Dermis blood vessel endothelial cell (primary cell): ENCODE measurements around the gene BPIFB3. TPM values are rescaled to one million over a fixed set of nuclear protein-coding genes. Genes with fewer than 3 reads are reported as not detected.
"Not testable (repeated sequence)": the region's sequence is repeated elsewhere in the genome, so short reads cannot be mapped to it uniquely, and the experiment has no call there.

Experiments
- DNase-seq: peaks from one replicate; pipeline ENCODE4 v3.0.0; 2010
- total RNA-seq: library from RNA; depleted of rRNA; stranded (reverse); fragments of >200 nt; gene quantifications from 2 replicates; pipeline ENCODE4 v1.2.3, GENCODE V29; 2014

Gene BPIFB3
- total RNA-seq, 1 donor from 2014 or later, result not detected

DNA sequence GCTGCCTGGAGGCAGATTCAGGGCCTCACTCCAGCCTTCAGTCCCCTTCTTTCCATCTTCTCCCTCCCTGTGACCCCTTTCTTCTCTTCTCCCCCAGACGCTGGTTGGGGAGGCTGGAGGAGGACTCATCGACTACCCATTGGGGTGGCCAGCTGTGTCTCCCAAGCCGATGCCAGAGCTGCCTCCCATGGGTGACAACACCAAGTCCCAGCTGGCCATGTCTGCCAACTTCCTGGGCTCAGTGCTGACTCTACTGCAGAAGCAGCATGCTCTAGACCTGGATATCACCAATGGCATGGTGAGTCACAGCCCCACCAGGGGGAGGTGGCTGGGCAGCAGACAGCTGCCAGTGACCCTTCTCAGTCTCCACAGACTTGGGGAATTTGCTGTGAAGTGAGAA is 38.7 kb downstream of the BPIFB3 start:
- DNase-seq, result no peak

DNA sequence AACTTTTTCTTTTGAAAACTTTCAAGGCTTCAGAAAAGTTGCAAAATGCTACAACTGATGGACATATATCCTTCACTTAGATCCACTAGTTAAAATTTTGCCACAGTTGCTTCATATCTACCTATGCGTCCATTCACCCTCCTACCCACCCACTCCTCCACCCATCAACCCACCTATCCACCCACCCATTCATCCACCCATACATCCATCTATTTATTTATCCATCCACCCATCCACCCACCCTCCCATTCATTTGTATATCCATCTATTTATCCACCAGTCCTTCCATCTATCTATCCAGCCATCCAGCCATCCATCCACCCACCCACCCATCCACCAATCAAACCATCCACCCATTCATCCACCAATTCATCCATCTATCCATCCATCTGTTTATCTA is 39.4 kb downstream of the BPIFB3 start:
- DNase-seq, result no peak

DNA sequence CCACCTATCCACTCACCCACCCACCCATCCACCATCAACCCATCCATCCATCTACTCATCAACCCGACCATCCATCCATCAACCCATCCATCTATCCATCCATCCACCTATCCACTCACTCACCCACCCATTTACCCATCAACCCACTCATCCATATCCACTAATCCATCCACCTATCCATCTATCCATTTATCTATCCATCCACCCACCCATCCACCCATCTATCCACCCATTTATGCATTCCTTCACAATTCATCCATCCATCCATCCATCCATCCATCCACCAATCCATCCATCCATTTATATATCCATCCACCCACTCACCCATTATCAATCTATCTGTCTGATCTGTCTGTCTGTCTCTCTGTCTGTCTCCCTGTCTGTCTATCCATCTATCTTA is 39.9 kb downstream of the BPIFB3 start:
- DNase-seq, result no peak

DNA sequence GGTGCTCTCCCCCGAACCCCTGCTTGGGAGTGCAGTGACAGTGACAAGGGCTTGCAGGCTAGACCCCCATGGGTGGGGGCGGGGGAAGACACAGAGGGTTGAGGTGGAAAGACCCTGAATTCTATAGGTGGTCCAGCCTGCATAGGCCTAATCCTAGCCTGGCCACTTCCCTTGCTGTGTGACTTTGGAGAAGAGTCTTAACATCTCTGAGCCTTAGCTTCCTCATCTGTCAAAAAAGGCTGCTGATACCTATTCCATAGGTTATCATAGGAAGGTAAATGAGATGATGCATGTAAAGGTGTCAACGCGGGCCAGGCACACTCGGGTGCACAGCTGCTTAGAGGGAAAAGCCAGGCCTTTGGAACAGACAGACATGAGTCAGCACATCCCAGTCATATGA is 41.5 kb downstream of the BPIFB3 start:
- no peak for DNase-seq

DNA sequence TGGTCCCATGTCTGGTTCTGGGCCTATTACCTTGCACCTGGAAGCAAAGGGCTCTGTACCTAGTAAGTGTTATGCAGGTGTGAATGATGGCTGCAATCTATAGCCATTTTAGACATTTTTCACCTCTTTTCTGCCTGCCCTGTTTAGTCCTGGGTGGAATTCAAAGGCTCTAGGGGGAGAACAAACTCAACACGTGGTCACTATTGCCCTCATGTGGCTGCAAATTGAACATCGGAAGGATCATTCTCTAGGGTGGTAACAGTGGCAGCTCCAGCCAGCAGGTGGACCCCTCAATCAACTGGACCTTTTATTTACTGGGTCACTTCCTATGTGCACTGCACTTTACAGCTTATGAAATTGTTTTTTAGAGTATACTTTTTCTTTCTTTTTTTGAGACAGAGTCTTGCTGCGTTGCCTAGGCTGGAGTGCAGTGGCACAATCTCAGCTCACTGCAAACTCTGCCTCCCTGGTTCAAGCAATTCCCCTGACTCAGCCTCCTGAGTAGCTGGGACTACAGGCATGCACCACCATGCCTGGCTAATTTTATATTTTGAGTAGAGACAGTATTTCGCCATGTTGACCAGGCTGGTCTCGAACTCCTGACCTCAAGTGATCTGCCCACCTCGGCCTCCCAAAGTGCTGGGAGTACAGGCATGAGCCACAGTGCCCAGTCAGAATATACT is 42.3 kb downstream of the BPIFB3 start:
- DNase-seq, result peak; percentile 75

DNA sequence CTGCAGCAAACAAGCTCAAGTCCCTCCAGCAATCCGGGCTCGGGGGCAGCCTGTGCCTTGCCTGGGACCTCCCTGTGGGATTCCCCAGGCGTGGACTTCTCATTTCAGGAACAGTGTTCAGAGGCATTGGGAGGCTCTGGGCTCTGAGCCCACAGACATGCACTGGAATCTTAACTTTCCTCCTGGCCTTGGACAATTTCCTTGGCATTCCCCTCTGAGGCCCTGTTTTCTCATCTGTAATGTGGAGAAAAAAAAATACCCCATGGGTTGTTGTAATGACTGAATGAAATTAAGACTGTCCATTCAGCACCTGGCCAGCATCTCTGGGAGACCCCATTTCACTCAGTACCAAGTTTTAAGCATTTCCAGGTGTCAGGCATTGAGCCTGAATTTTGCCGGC is 43.3 kb downstream of the BPIFB3 start:
- DNase-seq, result no peak

DNA sequence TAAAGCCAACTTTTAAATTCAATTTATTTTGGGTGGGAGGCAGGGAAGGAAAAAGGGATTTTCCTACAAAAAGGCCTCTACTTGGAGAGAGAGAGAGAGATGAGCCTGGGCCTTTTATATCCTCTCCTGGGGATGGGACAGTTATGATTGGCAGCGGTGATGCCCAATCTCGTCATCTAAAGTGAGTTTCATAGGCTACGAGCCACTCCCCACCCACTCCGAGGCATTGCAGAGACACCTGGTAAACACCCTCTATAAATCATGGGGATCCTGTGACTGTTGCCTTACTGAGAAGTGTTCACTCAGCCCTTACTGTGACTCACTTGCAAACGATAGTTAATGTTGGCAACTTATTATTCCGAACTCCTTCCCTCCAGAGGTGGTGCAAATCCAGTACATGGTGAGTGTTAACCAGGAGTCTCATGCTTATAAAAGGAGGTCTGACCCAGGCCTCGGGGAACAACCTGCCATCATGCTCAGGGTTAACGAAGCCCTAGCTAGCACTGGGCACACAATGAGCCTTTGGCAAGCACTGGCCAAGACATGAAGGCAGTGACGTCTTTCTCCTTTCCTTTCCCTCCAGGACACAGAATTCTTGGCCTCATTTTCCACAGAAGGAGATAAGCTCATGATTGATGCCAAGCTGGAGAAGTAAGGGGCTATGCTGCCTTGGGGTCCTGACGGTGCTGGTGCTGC is 46.3 kb downstream of the BPIFB3 start:
- no peak for DNase-seq

DNA sequence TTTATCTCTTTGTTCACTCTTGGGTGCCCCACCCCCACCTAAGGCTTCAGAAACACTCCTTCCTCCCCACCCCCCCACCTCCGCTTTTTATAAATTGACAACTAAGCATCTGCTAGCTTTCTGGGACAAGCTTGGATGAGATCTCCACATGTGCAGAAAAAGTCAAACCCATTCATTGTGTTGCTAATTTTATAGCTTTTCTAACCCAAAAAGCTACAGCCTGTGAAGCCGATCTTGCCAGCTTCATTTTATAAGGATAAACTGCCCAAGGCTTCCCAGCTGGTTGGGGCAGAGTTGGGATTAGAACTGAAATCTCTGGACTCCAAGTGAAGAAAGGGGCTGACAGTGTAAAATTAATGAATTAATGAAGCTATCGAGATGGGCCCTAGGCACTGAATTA is 49.9 kb downstream of the BPIFB3 start:
- no peak for DNase-seq

DNA sequence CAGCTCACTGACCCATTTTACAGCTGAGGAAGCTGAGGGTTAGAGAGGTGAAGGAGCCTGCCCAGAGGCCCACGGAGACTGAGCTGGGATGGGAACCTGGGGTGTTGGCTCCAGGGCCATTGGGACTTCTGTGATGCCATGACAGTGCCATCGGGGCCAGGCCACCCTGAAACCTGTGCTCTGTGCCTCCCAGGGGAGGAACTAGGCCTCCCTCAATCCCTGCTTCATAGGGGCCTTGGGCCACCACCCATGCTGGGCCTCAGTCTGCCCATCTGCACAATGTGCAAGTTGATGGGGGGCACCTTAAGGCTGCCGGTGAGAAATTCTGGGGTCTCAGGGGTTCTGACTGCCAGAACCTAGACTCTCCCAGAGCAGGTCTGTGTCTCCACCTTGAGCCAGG is 50.6 kb downstream of the BPIFB3 start:
- no peak for DNase-seq

DNA sequence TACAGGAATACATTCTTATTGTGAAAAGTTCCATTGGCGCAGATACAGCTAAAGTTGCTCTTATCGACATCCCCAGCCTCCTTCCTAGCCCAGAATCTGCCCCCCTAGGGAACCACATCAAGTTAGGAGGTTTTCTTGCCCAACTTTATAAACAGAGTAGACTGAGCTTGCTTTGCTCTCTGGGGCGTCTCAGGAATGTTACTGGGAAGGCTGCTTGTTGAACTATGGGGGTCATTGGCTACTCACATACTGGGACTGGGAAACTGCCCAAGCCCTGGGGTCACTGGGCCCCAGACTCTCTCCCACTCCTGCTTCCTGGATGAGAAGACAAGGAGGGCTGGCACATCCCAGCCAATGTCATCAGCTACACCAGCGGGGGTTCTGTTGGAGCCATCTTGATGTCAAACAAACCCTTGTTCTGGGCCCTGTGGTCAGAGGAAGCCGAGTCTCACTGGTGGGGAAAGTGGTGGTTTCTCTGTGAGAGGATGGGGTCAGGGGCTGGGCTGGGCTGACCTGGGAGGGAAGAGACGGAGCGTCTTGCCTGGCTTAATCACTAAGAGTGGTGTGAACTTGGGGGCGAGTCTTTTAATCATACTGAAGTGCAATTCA is 51.7 kb downstream of the BPIFB3 start:
- DNase-seq, result peak; percentile 3

DNA sequence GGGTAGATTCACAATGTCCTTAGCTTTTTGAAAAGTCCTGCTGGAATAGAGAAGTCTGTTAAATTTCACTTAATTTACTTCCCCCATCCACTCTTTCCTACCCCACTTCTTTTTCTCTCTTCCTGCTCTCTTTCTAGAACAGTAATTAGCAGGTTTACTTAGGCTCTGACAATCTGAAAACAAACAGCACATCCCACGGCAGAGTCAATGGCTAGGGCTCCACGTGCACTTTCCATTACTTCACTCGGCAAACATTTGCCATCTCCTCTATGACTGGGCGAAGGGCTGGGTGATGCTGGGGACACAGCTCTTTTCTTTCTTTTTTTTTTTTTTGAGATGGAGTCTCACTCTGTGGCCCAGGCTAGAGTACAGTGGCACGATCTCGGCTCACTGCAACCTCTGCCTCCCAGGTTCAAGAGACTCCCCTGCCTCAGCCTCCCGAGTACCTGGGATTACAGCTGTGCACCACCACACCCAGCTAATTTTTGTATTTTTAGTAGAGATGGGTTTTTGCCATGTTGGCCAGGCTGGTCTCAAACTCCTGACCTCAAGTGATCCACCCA is 52.4 kb downstream of the BPIFB3 start:
- DNase-seq, result not testable (repeated sequence)

DNA sequence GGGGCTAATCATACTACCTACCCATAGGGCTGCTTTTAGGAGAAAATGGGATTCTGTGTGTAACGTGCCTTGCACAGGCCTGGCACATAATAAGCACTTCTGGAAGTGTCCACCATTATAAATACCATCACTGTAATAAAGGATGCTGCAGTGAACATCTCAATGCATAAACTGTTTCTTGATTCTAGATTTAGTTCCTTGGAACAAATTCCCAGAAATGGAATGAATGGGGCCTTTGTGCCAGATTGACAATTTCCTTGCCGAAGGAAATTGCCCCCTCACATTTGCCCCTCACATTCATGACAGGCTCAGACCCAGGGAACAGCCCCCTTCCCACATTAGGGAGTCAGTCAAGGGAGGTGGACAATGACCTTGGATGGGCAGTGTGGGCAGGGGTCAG is 55.0 kb downstream of the BPIFB3 start:
- DNase-seq, result no peak

DNA sequence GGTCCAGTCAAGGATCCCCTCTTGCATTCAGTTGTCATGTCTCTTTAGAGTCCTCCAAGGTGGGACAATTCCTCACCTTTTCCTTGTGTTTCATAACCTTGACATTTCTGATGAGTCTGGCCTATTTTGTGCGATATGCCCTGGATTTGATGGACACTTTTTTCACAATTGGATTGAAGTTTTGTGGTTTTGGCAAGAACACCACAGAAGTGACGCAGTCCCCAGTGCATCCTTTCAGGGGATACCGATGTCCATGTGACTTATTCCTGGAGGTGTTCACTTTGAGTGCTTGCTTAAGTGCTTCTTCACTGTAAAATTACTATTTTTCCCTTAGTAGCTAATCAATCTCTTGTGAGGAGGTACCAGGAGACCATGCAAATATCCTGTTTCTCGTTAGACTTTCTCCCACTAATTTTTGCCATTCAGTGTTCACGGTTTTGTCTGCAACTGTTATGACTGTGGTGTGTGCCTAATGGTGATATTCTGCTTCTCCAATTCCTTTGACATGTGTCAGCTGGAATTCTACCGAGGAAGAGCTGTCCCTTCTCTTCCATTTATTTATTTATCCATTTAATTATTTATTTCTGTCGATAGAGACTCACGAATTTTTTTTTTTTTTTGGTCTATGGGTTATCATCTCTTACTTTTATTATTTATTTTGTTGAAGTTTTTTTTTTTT is 56.6 kb downstream of the BPIFB3 start:
- DNase-seq, result no peak

DNA sequence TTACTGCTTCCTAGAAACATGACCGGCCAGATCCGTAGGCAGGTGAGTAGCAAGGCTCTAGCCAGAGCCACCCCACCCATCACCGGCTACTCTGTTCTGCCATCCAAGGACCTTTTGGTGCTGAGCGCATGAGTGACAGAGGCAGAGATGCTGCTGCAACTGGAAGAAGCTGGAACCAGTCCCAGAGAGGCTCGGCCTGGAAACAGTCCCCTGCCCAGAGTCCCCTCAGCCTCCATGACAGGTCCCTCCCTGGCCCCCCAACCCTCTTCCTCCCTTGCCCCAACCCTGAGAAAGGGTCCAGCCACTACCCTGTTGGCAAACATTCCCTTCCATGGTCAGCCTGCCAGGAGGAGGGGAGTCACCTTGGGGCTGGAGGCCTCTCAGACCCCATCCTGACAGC is 57.6 kb downstream of the BPIFB3 start:
- no peak for DNase-seq

DNA sequence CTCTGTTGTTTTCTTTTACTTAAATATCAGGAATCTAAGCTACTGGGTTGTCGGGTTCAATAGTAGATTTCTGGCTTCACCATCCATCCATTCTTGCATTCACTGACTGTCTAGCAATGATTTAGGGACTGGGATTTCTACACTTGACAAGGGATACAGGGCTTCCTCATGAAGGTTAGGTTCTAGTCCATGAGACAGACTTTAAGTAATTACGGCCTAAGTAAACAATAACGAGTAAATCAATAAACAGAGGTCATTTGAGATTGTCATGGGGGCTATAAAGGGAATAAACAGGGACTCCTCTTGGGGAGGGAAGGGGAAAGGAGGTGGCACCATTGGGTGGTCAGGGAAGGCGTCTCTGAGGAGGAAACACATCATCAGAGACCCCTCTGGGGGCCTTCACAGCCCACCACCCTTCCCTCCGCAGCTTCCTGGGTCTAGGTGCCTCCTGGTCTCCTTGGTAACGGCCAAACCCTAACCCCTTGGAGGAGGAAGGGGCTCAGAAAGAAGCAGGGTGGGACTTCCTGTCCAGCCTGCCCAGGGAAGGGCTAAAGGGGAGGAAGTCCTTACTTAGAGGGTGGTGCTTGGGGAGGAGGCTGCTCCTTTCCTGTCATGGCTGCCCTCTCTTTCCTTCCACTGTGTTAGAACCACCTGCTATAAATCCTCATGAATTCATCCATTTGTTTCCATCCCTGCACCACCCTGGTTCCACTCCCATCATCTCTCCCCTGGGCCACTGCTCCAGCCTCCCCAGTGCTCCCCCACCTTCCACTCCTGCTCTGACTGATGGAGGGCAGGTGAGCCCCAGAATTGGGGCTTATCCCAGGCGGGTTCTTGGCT is 59.1 kb downstream of the BPIFB3 start:
- DNase-seq, result no peak

DNA sequence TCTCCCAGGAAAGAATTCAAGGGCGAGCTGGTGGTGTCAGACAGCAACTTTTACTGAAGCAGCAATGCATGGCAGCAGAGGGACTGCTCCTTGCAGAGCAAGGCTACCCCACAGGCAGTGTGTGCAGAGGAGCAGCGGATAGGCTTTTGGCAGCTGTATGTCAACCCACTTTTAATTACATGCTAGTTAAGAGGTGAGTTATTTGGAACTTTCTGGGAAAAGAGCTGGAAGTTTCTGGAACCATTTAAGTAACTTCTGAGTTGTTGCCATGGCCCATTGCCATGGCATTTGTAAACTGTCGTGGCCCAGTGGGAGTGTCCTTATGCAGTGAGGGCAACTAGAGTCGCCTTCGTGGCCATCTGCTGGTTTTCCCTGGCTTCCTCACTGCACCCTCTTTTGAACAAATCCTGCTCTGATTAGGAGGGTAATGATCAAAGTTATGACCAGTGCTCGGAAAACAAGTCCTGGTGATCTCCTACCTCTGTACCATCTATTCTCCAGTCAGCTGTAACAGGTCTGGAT is 59.7 kb downstream of the BPIFB3 start:
- no peak for DNase-seq

DNA sequence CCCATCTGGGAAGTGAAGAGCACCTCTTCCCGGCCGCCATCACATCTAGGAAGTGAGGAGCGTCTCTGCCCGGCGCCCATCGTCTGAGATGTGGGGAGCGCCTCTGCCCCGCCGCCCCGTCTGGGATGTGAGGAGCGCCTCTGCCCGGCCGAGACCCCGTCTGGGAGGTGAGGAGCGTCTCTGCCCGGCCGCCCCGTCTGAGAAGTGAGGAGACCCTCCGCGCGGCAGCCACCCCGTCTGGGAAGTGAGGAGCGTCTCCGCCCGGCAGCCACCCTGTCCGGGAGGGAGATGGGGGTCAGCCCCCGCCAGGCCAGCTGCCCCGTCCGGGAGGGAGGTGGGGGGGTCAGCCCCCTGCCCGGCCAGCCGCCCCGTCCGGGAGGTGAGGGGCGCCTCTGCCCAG is 61.8 kb downstream of the BPIFB3 start:
- not testable (repeated sequence) for DNase-seq

DNA sequence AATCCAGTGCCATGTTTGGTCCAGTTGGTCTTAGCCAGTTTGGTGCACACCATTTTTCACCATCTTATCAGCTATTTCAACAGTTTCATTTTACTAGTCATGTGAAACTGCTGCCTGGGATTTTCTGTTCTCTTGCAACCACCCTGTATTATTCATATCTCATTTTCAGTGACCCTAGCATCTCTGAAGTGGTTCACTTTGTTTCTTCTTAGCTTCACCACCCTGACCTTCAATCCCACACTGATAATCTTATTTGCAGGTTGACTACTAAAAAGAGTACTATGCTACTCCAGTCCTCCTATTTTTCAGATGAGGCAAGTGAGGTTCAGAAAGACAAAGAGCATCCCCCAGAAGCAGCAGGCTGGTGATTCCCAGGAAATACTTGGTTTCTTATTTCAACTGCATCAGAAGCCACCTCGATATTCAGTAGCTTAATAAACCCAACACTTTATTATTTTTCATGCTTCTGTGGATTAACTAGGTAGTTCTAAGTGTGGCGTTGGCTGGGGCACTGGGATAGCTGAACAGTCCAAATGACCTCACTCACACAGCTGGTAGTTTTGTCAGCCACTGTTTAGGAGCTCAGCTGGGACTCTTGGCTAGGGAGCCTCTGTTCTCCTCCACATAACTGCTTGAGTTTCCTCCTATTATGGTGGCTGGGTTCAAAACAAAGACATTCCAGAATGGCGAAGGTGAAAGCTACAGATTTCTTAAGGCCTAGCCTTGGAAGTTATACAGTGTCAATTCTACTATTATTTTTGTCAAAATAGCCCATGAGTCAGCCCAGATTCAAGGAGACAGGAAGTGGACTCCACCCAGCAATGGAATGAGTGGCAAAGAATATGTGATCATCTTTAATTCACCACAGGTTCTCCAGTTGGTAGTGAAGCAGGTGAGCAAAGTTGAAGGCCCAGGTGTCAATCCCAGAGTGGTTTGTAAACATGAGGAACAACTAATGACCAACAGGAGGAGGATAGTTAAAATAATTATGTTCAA is 66.3 kb downstream of the BPIFB3 start:
- DNase-seq, result no peak

DNA sequence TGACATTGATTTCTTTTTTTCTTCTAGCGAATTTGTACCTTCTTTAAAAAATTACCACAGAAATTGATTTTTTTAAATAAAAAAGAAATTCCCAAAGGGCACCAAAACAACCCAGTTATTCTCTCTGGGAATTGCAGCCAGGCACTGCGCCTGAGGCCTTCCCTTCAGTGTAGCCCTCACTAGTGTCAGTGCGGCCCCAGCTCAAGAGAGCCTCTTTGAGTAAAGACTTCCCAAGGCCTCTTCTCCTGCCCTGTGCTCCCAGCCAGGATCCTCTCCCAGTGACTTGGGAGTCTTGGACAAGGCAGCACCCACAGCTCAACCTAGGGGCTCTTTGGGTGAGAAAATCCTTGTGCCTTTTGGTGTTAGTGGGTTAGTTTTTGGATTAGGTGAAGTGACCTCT is 67.2 kb downstream of the BPIFB3 start:
- DNase-seq, result no peak

DNA sequence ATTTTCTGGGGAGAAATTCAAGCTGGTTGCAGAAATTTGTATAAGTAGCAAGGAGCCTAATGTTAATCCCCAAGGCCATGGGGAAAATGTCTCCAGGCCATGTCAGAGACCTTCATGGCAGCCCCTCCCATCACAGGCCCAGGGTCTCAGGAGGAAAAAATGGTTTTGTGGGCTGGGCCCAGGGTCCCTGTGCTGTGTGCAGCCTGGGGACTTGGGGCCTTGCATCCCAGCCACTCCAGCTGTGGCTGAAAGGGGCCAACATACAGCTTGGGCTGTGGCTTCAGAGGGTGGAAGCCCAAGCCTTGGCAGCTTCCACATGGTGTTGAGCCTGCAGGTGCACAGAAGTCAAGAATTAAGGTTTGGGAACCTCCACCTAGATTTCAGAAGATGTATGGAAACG is 68.6 kb downstream of the BPIFB3 start:
- not testable (repeated sequence) for DNase-seq
